Kasumi-1 (cell line): ENCODE measurements around the gene GADD45G.

ENCODE experiments used
- DNase-seq, 2 experiments: peaks; one replicate each; lab custom pipeline; 2025; lab: John Stamatoyannopoulos, UW

GADD45G gene

GRCh38 chr9:89630508-89630907 lies 25.7 kb downstream of the GADD45G start:
- no peak for DNase-seq

- DNase-seq, result no peak
Observed at GRCh38 chr9:89631384-89631783, 26.6 kb downstream of the GADD45G start.

GRCh38 chr9:89632192-89632733 lies 27.5 kb downstream of the GADD45G start:
- no peak for DNase-seq

GRCh38 chr9:89632736-89633135 lies 27.9 kb downstream of the GADD45G start:
- DNase-seq, result no peak

GRCh38 chr9:89633404-89633803 lies 28.6 kb downstream of the GADD45G start:
- DNase-seq, result no peak

- no peak for DNase-seq
Observed at GRCh38 chr9:89633920-89634319, 29.1 kb downstream of the GADD45G start.

GRCh38 chr9:89634995-89635742 lies 30.4 kb downstream of the GADD45G start:
- no peak for DNase-seq

- DNase-seq, result no peak
Observed at GRCh38 chr9:89635816-89636215, 31.0 kb downstream of the GADD45G start.

- no peak for DNase-seq
Observed at GRCh38 chr9:89637787-89638186, 33.0 kb downstream of the GADD45G start.

- DNase-seq, result no peak
Observed at GRCh38 chr9:89638359-89638758, 33.5 kb downstream of the GADD45G start.

GRCh38 chr9:89638893-89639292 lies 34.1 kb downstream of the GADD45G start:
- DNase-seq, result no peak

- DNase-seq, result no peak
Observed at GRCh38 chr9:89639367-89639795, 34.6 kb downstream of the GADD45G start.

GRCh38 chr9:89639961-89640360 lies 35.1 kb downstream of the GADD45G start:
- DNase-seq, result no peak

GRCh38 chr9:89640361-89640760 lies 35.5 kb downstream of the GADD45G start:
- peak; percentile 67 to 89 for DNase-seq

- no peak for DNase-seq
Observed at GRCh38 chr9:89640801-89641200, 36.0 kb downstream of the GADD45G start.

GRCh38 chr9:89641980-89642379 lies 37.2 kb downstream of the GADD45G start:
- DNase-seq, result no peak

- DNase-seq, result no peak
Observed at GRCh38 chr9:89642789-89643188, 38.0 kb downstream of the GADD45G start.

- DNase-seq, result no peak
Observed at GRCh38 chr9:89646189-89646939, 41.6 kb downstream of the GADD45G start.

- no peak for DNase-seq
Observed at GRCh38 chr9:89647366-89648128, 42.7 kb downstream of the GADD45G start.

- DNase-seq, result no peak
Observed at GRCh38 chr9:89648247-89649000, 43.6 kb downstream of the GADD45G start.

GRCh38 chr9:89649039-89649691 lies 44.4 kb downstream of the GADD45G start:
- DNase-seq, result no peak
